Large intestine (tissue), 3 donors: Measurements from ENCODE around the gene NOP53. TPM values are rescaled to one million over a fixed set of nuclear protein-coding genes. Genes with fewer than 3 reads are reported as not detected.
"Not testable (repeated sequence)": the region's sequence is repeated elsewhere in the genome, so short reads cannot be mapped to it uniquely, and the experiment has no call there.

Source experiments
- DNase-seq, 2 donors: peaks; one replicate each; pipeline versions ENCODE4 v3.0.0 to v3.0.0-alpha.2; 2013
- H3K27ac ChIP-seq: one replicate; pipeline ENCODE4 v1.5.1; 2013; ENCODE audit warnings: low read length
- H3K27me3 ChIP-seq: 2 replicates; pipeline ENCODE4 v1.6.1; 2013; ENCODE audit warnings: low read length; ENCODE audit not compliant: control insufficient read depth, insufficient read depth
- H3K36me3 ChIP-seq: 2 replicates; pipeline ENCODE4 v1.6.1; 2013; ENCODE audit warnings: low read length; ENCODE audit not compliant: control insufficient read depth, insufficient read depth
- H3K4me1 ChIP-seq: one replicate; pipeline ENCODE4 v1.6.1; 2013; ENCODE audit warnings: low read length; ENCODE audit not compliant: control insufficient read depth, insufficient read depth
- H3K4me3 ChIP-seq: one replicate; pipeline ENCODE4 v1.5.1; 2013; ENCODE audit warnings: low read length
- H3K9me3 ChIP-seq: one replicate; pipeline ENCODE4 v1.6.1; 2013; ENCODE audit warnings: mild to moderate bottlenecking, low read depth, low read length, moderate library complexity; ENCODE audit not compliant: control insufficient read depth
- WGBS: methylation state at CpG from one replicate; pipeline ENCODE4 v1.1.5; 2013; ENCODE audit warnings: low lambda C conversion rate; ENCODE audit not compliant: insufficient coverage; 5-methylcytosine and 5-hydroxymethylcytosine counted together
- polyA plus RNA-seq: library from polyadenylated mRNA; unstranded; fragments of 120-200 nt; gene quantifications from one replicate; pipeline ENCODE4 v1.2.1, GENCODE V29; 2013

Gene NOP53
- polyA plus RNA-seq, 1 donor: 545 TPM

- not testable (repeated sequence) for H3K27ac ChIP-seq, DNase-seq, H3K4me3 ChIP-seq, H3K4me1 ChIP-seq, H3K36me3 ChIP-seq, H3K9me3 ChIP-seq, H3K27me3 ChIP-seq
- no CpG with 5 or more reads among the region's 5 CpGs for WGBS
These were observed 59.1 kb downstream of the NOP53 start, which contains the start of gene TPRX1 for GRCh38 chr19:47804451-47804850. TSS of gene TPRX1 (minus strand) at chr19:47804551. CDS start at chr19:47804539, 12 bp downstream.

GRCh38 chr19:47805313-47805712 lies 60.0 kb downstream of the NOP53 start:
- no peaks in the 10 kb centered on the region for H3K4me1 ChIP-seq
- no peak for DNase-seq
- no peaks in the 10 kb centered on the region for H3K27me3 ChIP-seq
- H3K4me3 ChIP-seq: no peak overlapping the region
- no peak overlapping the region for H3K27ac ChIP-seq
- no peaks in the 10 kb centered on the region for H3K36me3 ChIP-seq
- no CpG with 5 or more reads among the region's 10 CpGs for WGBS
- H3K9me3 ChIP-seq: peaks cover 2% of the 10 kb centered on the region

- Histone ChIP-seq H3K36me3 (no peaks in the 10 kb centered on the region), H3K9me3 (peaks cover 2% of the 10 kb centered on the region), H3K27ac (no peak overlapping the region), H3K27me3 (no peaks in the 10 kb centered on the region), H3K4me3 (no peak overlapping the region), H3K4me1 (no peaks in the 10 kb centered on the region)
- no peak for DNase-seq
- WGBS: 97% methylated on average over 3 of the region's 6 CpGs
These were observed 61.1 kb downstream of the NOP53 start for GRCh38 chr19:47806435-47806834.

Other genes starting within 250 kb of the NOP53 start
- gene NAPA, start 230.5 kb upstream of the NOP53 start, polyA plus RNA-seq: 87.9 TPM
- 0.19 TPM for gene ZNF541, start 172.4 kb upstream of the NOP53 start, polyA plus RNA-seq
- gene BICRA, start 136.4 kb upstream of the NOP53 start, polyA plus RNA-seq: 11.9 TPM
- 31.4 TPM for gene EHD2, start 32.1 kb upstream of the NOP53 start, polyA plus RNA-seq
- gene SELENOW, start 33.2 kb downstream of the NOP53 start, polyA plus RNA-seq: 190 TPM
- not detected for gene TPRX1, start 59.0 kb downstream of the NOP53 start, polyA plus RNA-seq
- 0.09 TPM for gene CRX, start 76.4 kb downstream of the NOP53 start, polyA plus RNA-seq
- gene TPRX2, start 113.7 kb downstream of the NOP53 start, polyA plus RNA-seq: not detected
- 190 TPM for gene SULT2A1, start 140.8 kb downstream of the NOP53 start, polyA plus RNA-seq
- not detected for gene BSPH1, start 246.6 kb downstream of the NOP53 start, polyA plus RNA-seq
- 0.07 TPM for gene ELSPBP1, start 249.1 kb downstream of the NOP53 start, polyA plus RNA-seq